ENCODE measurements around the gene METRNL. TPM values are rescaled to one million over a fixed set of nuclear protein-coding genes. Genes with fewer than 3 reads are reported as not detected.

The METRNL gene
- total and polyA plus RNA-seq, 4 donors: 0.67 to 9.0 (median 8.6) TPM

DNA sequence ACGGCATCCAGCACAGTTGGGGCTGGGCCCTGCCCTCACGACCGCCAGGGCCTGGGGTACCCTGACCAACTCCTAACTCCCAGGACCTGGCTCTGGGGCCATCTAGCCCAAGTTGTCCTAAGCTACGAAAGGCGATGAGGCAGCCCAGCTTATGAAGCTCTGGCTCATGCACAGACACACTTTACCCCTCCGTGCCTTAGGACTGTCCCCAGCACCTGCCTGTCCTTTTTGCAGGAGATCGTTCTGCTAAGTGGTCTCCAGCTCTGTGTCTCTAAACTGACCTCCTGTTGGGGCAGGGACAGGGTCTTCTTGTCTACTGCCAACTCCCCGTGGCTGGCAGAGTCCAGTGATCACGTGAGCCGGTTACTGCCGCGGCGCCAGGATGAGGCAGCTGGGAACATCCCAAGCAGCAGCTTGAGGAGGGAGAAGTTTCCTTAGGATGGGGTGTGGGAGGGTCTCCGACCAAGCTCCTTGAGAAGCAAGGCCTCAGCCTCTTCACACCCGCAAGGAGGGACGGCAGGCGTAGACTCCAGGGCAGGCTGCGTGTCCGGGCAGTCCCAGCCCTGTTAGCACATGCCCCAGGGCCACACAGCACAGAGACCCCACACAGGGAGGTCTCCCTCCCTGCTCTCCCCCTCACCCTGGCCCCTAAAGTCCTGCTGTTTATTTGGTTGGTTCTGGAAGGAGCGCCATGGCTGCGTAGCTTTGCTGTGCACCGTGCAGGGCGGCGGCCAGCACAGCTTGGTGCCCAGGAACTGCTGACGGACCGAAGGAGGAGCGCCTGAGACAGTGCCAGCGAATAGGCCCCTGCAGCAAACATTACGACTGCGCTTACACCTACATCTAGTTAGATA is 16.4 kb upstream of the METRNL start:
- TF ChIP-seq, protein P1, sequence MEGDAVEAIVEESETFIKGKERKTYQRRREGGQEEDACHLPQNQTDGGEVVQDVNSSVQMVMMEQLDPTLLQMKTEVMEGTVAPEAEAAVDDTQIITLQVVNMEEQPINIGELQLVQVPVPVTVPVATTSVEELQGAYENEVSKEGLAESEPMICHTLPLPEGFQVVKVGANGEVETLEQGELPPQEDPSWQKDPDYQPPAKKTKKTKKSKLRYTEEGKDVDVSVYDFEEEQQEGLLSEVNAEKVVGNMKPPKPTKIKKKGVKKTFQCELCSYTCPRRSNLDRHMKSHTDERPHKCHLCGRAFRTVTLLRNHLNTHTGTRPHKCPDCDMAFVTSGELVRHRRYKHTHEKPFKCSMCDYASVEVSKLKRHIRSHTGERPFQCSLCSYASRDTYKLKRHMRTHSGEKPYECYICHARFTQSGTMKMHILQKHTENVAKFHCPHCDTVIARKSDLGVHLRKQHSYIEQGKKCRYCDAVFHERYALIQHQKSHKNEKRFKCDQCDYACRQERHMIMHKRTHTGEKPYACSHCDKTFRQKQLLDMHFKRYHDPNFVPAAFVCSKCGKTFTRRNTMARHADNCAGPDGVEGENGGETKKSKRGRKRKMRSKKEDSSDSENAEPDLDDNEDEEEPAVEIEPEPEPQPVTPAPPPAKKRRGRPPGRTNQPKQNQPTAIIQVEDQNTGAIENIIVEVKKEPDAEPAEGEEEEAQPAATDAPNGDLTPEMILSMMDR (IDR thresholded peaks at IDR 0.05; ENCODE audit: low read depth, low read length, missing input control): no peak
- TF ChIP-seq FOXA1 (IDR thresholded peaks at IDR 0.05): no peak
- TF ChIP-seq, protein P2, sequence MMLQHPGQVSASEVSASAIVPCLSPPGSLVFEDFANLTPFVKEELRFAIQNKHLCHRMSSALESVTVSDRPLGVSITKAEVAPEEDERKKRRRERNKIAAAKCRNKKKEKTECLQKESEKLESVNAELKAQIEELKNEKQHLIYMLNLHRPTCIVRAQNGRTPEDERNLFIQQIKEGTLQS (IDR thresholded peaks at IDR 0.05): no peak
- TF ChIP-seq, protein P3, sequence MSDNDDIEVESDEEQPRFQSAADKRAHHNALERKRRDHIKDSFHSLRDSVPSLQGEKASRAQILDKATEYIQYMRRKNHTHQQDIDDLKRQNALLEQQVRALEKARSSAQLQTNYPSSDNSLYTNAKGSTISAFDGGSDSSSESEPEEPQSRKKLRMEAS (IDR thresholded peaks at IDR 0.05): no peak
- TF ChIP-seq GABPA (IDR thresholded peaks at IDR 0.05 in 1 of 2, conservative IDR thresholded peaks at IDR 0.05 in 1 of 2): no peak
- no peak for TF ChIP-seq JUND (IDR thresholded peaks at IDR 0.05)
- no peak for TF ChIP-seq FOXA2 (IDR thresholded peaks at IDR 0.05)
- TF ChIP-seq, protein P4, sequence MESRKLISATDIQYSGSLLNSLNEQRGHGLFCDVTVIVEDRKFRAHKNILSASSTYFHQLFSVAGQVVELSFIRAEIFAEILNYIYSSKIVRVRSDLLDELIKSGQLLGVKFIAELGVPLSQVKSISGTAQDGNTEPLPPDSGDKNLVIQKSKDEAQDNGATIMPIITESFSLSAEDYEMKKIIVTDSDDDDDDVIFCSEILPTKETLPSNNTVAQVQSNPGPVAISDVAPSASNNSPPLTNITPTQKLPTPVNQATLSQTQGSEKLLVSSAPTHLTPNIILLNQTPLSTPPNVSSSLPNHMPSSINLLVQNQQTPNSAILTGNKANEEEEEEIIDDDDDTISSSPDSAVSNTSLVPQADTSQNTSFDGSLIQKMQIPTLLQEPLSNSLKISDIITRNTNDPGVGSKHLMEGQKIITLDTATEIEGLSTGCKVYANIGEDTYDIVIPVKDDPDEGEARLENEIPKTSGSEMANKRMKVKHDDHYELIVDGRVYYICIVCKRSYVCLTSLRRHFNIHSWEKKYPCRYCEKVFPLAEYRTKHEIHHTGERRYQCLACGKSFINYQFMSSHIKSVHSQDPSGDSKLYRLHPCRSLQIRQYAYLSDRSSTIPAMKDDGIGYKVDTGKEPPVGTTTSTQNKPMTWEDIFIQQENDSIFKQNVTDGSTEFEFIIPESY (IDR thresholded peaks at IDR 0.05): no peak
- no peak for TF ChIP-seq RXRA (IDR thresholded peaks at IDR 0.05)
- no peak for TF ChIP-seq RAD21 (IDR thresholded peaks at IDR 0.05)
- no peak for TF ChIP-seq TAF1 (conservative IDR thresholded peaks at IDR 0.05)
- no peak for TF ChIP-seq HNF4G (IDR thresholded peaks at IDR 0.05)
- TF ChIP-seq SP1 (IDR thresholded peaks at IDR 0.05): no peak
- TF ChIP-seq, protein P5, sequence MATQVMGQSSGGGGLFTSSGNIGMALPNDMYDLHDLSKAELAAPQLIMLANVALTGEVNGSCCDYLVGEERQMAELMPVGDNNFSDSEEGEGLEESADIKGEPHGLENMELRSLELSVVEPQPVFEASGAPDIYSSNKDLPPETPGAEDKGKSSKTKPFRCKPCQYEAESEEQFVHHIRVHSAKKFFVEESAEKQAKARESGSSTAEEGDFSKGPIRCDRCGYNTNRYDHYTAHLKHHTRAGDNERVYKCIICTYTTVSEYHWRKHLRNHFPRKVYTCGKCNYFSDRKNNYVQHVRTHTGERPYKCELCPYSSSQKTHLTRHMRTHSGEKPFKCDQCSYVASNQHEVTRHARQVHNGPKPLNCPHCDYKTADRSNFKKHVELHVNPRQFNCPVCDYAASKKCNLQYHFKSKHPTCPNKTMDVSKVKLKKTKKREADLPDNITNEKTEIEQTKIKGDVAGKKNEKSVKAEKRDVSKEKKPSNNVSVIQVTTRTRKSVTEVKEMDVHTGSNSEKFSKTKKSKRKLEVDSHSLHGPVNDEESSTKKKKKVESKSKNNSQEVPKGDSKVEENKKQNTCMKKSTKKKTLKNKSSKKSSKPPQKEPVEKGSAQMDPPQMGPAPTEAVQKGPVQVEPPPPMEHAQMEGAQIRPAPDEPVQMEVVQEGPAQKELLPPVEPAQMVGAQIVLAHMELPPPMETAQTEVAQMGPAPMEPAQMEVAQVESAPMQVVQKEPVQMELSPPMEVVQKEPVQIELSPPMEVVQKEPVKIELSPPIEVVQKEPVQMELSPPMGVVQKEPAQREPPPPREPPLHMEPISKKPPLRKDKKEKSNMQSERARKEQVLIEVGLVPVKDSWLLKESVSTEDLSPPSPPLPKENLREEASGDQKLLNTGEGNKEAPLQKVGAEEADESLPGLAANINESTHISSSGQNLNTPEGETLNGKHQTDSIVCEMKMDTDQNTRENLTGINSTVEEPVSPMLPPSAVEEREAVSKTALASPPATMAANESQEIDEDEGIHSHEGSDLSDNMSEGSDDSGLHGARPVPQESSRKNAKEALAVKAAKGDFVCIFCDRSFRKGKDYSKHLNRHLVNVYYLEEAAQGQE (IDR thresholded peaks at IDR 0.05): no peak
- TF ChIP-seq YY1 (IDR thresholded peaks at IDR 0.05): no peak
- no peak for TF ChIP-seq NR2F2 (IDR thresholded peaks at IDR 0.05)
- no peak for TF ChIP-seq EGR1 (IDR thresholded peaks at IDR 0.05; ENCODE audit: low read depth in 2 of 2)
- TF ChIP-seq HNF4A (conservative IDR thresholded peaks at IDR 0.05): no peak
- H3K4me3 ChIP-seq (ENCODE audit: low read depth in 1 of 3, low read length in 3 of 3): no peak overlapping the region
- H3K9ac ChIP-seq (ENCODE audit: low read depth in 1 of 2, low read length in 2 of 2): no peak overlapping the region
- H3K27me3 ChIP-seq (ENCODE audit: control insufficient read depth in 4 of 4, insufficient read depth in 4 of 4, low read length in 3 of 4): no peaks in the 10 kb centered on the region
- DNase-seq (ENCODE audit: low spot score): no peak
- H3K27ac ChIP-seq (ENCODE audit: low read depth in 1 of 2, low read length in 2 of 2): no peak overlapping the region
- H3K36me3 ChIP-seq (ENCODE audit: control insufficient read depth in 4 of 4, insufficient read depth in 3 of 4, low read depth in 1 of 4, low read length in 3 of 4): no peaks in the 10 kb centered on the region
- no peaks in the 10 kb centered on the region for H3K9me3 ChIP-seq (ENCODE audit: control insufficient read depth in 4 of 4, low read length in 3 of 4)
- H3K4me1 ChIP-seq (ENCODE audit: control insufficient read depth in 4 of 4, insufficient read depth in 4 of 4, low read length in 3 of 4): no peaks in the 10 kb centered on the region
- 89% methylated on average over 30 of the region's 30 CpGs for WGBS
